ENCODE data around the gene SLC36A1.

SLC36A1 gene

DNA sequence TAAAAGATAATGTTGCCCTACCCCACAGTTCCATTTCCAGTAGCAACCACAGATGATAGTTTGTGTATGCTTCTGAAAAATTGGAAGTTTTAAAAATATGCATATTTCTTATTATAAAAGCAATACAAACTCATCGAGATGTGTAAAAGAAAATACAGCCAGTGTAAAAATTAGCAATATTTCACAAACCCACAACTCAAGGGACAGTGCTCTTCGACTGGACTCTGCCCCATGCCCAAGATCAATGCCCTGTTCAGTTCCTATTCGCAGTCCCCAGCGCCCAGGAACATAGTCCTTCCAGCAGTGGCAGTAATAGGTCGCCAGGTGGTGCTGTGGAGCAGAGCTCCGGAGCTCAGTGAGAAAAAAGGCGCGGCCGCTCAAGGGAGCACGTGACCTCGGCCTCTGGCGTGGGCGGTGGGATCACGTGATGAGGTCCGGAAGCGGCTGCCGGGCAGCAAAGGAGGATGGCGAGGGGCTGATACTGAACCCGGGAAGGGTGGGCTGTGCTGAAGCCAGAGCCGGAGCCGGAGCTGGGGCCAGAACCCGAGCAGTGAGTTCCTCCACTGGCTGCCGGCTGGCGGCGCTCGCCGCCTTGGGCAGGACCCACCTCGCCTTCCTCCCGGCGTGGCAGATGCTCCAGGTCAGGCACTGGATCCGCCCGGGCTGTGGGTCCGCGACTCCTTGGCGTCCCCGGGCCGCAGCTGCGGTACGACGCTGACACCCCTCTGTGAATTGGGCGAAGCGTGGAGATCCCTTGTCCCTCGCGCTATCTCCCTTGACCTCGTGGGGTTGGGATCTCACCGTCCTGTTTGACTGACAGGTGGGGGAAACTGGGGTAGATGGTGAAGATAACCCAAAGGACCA is at the start of gene SLC36A1:
TSS of gene SLC36A1 (plus strand) at position 430 of the 864 bp plus-strand sequence. CDS start 11,190 bp downstream, outside the sequence.
- TF ChIP-seq, protein P1, sequence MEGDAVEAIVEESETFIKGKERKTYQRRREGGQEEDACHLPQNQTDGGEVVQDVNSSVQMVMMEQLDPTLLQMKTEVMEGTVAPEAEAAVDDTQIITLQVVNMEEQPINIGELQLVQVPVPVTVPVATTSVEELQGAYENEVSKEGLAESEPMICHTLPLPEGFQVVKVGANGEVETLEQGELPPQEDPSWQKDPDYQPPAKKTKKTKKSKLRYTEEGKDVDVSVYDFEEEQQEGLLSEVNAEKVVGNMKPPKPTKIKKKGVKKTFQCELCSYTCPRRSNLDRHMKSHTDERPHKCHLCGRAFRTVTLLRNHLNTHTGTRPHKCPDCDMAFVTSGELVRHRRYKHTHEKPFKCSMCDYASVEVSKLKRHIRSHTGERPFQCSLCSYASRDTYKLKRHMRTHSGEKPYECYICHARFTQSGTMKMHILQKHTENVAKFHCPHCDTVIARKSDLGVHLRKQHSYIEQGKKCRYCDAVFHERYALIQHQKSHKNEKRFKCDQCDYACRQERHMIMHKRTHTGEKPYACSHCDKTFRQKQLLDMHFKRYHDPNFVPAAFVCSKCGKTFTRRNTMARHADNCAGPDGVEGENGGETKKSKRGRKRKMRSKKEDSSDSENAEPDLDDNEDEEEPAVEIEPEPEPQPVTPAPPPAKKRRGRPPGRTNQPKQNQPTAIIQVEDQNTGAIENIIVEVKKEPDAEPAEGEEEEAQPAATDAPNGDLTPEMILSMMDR (IDR thresholded peaks at IDR 0.05) = peak; percentile 98
- peak within 1 kb of the TSS; percentile 94 for H3K27ac ChIP-seq

DNA sequence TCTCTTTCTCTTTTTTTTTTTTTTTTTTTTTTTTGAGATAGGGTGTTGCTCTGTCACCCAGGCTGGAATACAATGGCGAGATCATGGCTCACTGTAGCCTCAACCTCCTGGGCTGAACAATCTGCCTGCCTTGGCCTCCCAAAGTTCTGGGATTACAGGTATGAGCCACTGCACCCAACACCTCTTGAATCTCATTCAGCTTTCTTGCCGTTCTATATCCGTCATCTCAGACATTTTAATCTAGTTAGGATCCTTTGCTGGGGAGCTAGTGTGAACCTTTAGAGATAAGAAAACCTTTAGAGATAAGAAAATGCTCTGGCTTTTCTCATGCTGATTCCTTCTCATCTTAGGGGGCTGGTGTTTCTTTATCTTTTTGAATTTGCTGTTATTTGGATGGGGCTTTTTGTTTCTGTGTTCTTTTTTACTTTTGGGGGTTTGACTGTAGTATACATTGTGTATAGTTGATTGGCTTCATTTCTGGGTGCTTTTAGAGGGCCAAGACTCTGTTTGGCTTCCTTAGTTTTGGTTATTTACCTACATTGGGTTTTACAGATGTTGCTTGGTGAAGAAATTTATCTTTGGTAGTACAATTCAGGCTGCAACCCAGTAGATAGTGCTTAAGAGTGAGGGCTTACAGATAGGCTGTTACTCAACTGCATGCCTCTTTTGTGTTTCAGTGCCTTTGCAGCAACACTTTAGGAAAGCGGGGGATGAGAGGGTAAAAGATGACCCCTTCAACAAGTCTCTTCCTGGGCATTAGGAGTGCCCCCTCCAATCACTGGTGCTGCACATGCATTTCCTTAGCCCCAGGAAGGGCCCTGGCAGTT is 41.9 kb upstream of the SLC36A1 start:
- Histone ChIP-seq H3K9ac (no peak overlapping the region), H3K79me2 (peaks cover 11% of the 10 kb centered on the region), H3K4me2 (ENCODE audit: low read length) (no peak overlapping the region), H3K4me3 (ENCODE audit: low read depth, low read length) (no peak overlapping the region), H3K27ac (no peak overlapping the region), H3K27me3 (ENCODE audit: control insufficient read depth, insufficient read depth, low read length) (no peaks in the 10 kb centered on the region), H3K4me1 (peaks cover 32% of the 10 kb centered on the region), H2AFZ (no peak overlapping the region), H3K9me3 (ENCODE audit: control insufficient read depth, low read length) (no peaks in the 10 kb centered on the region), H3K36me3 (ENCODE audit: control insufficient read depth, insufficient read depth, low read length) (no peaks in the 10 kb centered on the region)
- TF ChIP-seq, protein P1 (IDR thresholded peaks at IDR 0.05) = no peak

More for the DNA sequence above, at the start of gene SLC36A1:
- Histone ChIP-seq H3K9ac (peak within 1 kb of the TSS; percentile 81), H3K4me3 (ENCODE audit: low read depth, low read length) (peak within 1 kb of the TSS; percentile 95), H3K36me3 (ENCODE audit: control insufficient read depth, insufficient read depth, low read length) (no peaks in the 10 kb centered on the region), H3K79me2 (peaks cover 25% of the 10 kb centered on the region), H3K9me3 (ENCODE audit: control insufficient read depth, low read length) (no peaks in the 10 kb centered on the region), H2AFZ (peak within 1 kb of the TSS; percentile 52), H3K4me2 (ENCODE audit: low read length) (peak within 1 kb of the TSS; percentile 67), H3K27me3 (ENCODE audit: control insufficient read depth, insufficient read depth, low read length) (no peaks in the 10 kb centered on the region), H3K4me1 (peaks cover 17% of the 10 kb centered on the region)

DNA sequence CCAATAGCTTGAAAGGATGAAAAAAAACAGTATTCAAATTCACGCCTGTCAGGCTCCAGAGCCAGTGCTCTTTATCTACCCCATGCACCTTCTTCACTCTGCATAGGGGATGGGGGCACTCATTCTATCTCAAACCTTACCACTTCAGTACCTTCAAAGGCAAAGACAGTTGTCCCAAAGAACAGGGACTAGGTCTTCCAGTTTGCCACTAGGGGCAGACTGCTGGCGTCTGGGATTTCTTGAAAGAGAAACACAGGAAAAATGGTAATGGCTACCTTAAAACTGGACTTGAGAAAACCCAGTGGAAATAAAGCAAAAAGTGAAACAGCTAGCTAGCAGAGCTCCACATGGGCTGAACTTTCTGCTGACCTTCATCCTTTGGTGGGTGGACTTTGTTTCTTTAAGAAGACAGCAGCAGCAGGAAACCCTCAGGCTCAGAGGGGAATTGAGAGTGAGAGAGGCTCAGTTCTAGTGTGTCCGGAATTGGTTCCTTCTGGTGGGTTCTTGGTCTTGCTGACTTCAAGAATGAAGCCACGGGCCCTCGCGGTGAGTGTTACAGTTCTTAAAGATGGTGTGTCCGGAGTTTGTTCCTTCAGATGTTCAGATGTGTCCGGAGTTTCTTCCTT is 41.0 kb upstream of the SLC36A1 start:
- Histone ChIP-seq H3K27me3 (ENCODE audit: control insufficient read depth, insufficient read depth, low read length) (no peaks in the 10 kb centered on the region), H3K36me3 (ENCODE audit: control insufficient read depth, insufficient read depth, low read length) (no peaks in the 10 kb centered on the region), H3K9ac (no peak overlapping the region), H3K4me3 (ENCODE audit: low read depth, low read length) (no peak overlapping the region), H2AFZ (peak overlapping the region; percentile 53), H3K4me1 (peaks cover 37% of the 10 kb centered on the region), H3K9me3 (ENCODE audit: control insufficient read depth, low read length) (no peaks in the 10 kb centered on the region), H3K79me2 (peaks cover 11% of the 10 kb centered on the region), H3K4me2 (ENCODE audit: low read length) (peak overlapping the region; percentile 21), H3K27ac (no peak overlapping the region)
- TF ChIP-seq, protein P1 (IDR thresholded peaks at IDR 0.05) = peak; percentile 67

DNA sequence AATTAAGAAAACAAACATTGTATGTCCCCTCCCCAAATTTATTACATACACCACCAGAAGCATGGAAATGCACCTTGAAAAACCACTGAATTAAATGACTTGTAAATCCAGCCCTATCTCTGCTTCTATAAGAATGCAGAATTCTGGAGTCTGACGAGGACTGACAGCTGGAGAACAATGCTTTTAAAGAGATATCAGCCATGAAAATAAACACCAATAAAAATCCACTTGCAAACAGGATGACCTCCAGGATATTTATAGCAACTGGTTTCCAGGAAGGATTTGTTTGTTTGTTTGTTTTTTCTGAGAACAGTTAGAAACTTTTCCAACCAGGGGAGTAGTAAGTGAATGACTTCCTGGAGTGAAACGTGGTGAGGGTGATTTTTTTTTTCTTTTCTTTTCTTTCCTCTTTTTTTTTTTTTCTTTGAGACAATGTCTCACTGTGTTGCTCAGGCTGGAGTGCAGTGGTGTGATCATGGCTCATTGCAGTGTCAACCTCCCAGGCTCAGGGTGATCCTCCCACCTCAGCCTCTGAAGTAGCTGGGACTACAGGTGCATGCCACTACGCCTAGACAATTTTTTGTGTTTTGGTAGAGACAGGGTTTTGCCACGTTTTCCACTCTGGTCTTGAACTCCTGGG is 38.7 kb upstream of the SLC36A1 start:
- H3K9ac ChIP-seq = no peak overlapping the region
- peak overlapping the region; percentile 42 for H3K4me2 ChIP-seq (ENCODE audit: low read length)
- H3K79me2 ChIP-seq = peaks cover 11% of the 10 kb centered on the region
- H3K27me3 ChIP-seq (ENCODE audit: control insufficient read depth, insufficient read depth, low read length) = no peaks in the 10 kb centered on the region
- TF ChIP-seq, protein P1 (IDR thresholded peaks at IDR 0.05) = no peak
- H3K27ac ChIP-seq = peak overlapping the region; percentile 53
- peaks cover 44% of the 10 kb centered on the region for H3K4me1 ChIP-seq
- no peaks in the 10 kb centered on the region for H3K9me3 ChIP-seq (ENCODE audit: control insufficient read depth, low read length)
- H2AFZ ChIP-seq = peak overlapping the region; percentile 5
- peak overlapping the region; percentile 31 for H3K4me3 ChIP-seq (ENCODE audit: low read depth, low read length)
- H3K36me3 ChIP-seq (ENCODE audit: control insufficient read depth, insufficient read depth, low read length) = no peaks in the 10 kb centered on the region

Measured in parathyroid adenoma (tissue), 2 donors.